Caco-2 (cell line): ENCODE results near the gene SGMS2. TPM values are rescaled to one million over a fixed set of nuclear protein-coding genes. Genes with fewer than 3 reads are reported as not detected.
A peak's percentile ranks its signal among the peaks of the same experiment; 100 is the strongest.

Experiments
- BruUV-seq: library from RNA; stranded (reverse); fragments of 400-500 nt; replicated peaks from 2 replicates; lab custom pipeline; 2021; lab: Mats Ljungman, UMichigan
- CTCF ChIA-PET: fragments of 300-600 bp; sonication (Branson Sonifier 250); formaldehyde crosslinking; loops from one replicate; lab custom pipeline; 2022; ENCODE audit warnings: antibody characterized with exemption; lab: Charles Lee
- POLR2A ChIA-PET: fragments of 300-600 bp; sonication (Branson Sonifier 250); formaldehyde crosslinking; loops from one replicate; lab custom pipeline; 2022; ENCODE audit warnings: antibody characterized with exemption; lab: Charles Lee
- DNase-seq, 2 experiments: peaks; one replicate each; pipeline versions ENCODE4 v3.0.0 to v3.0.0-alpha.2; 2020 to 2022
- H3K27me3 ChIP-seq: replicated peaks from 2 replicates; pipeline ENCODE4 v1.6.0; 2011; ENCODE audit warnings: low read length; ENCODE audit not compliant: control insufficient read depth, insufficient read depth
- H3K36me3 ChIP-seq: 2 replicates; pipeline ENCODE4 v1.5.1; 2011; ENCODE audit warnings: low read length; ENCODE audit not compliant: control insufficient read depth, insufficient read depth
- H3K4me1 ChIP-seq: fragments of 250-450 bp; sonication (Bioruptor Pico); 2 replicates; pipeline ENCODE4 v1.5.1; 2020; ENCODE audit warnings: mild to moderate bottlenecking
- H3K4me3 ChIP-seq: 2 replicates; pipeline ENCODE4 v1.5.1; 2011; ENCODE audit warnings: low read depth, mild to moderate bottlenecking, control low read depth, low read length
- H3K9me3 ChIP-seq: fragments of 250-450 bp; sonication (Bioruptor Pico); 2 replicates; pipeline ENCODE4 v1.5.1; 2020; ENCODE audit warnings: mild to moderate bottlenecking, moderate library complexity
- H3K27ac Mint-ChIP-seq: one replicate; pipeline ENCODE4 v1.8.0; 2022; ENCODE audit warnings: mixed read lengths; ENCODE audit not compliant: unreplicated experiment
- H3K27me3 Mint-ChIP-seq: one replicate; pipeline ENCODE4 v1.8.0; 2022; ENCODE audit warnings: mixed read lengths; ENCODE audit not compliant: insufficient read depth, unreplicated experiment
- H3K36me3 Mint-ChIP-seq: one replicate; pipeline ENCODE4 v1.8.0; 2022; ENCODE audit warnings: mild to moderate bottlenecking, mixed read lengths; ENCODE audit not compliant: insufficient read depth, unreplicated experiment
- H3K4me1 Mint-ChIP-seq: one replicate; pipeline ENCODE4 v1.8.0; 2022; ENCODE audit warnings: low read depth, mixed read lengths; ENCODE audit not compliant: unreplicated experiment
- H3K4me3 Mint-ChIP-seq: one replicate; pipeline ENCODE4 v1.8.0; 2022; ENCODE audit warnings: mild to moderate bottlenecking, moderate library complexity, mixed read lengths; ENCODE audit not compliant: unreplicated experiment
- H3K9me3 Mint-ChIP-seq: one replicate; pipeline ENCODE4 v1.8.0; 2022; ENCODE audit warnings: mixed read lengths; ENCODE audit not compliant: unreplicated experiment
- CTCF ChIP-seq, 2 experiments: fragments of 200-600 bp in 1 of 2; IDR thresholded peaks; 1 replicate in 1 of 2; 2 replicates in 1 of 2; pipeline versions ENCODE4 v1.5.1 to v1.8.0; 2011 to 2022; ENCODE audit warnings: antibody characterized with exemption in 1 of 2, control low read depth in 1 of 2, inconsistent platforms in 1 of 2, low read depth in 1 of 2, low read length in 1 of 2, mild to moderate bottlenecking in 1 of 2, moderate library complexity in 1 of 2; ENCODE audit not compliant: insufficient read depth in 1 of 2, severe bottlenecking in 1 of 2, unreplicated experiment in 1 of 2
- intact Hi-C: fragments of 100-400 bp; cut with micrococcal nuclease; formaldehyde crosslinking; loops from one replicate; pipeline ENCODE4 v1.10.0; 2022; ENCODE audit not compliant: unreplicated experiment
- total RNA-seq: library from RNA; stranded (reverse); gene quantifications from 2 replicates; pipeline ENCODE4 v1.2.3, GENCODE V29; 2022

SGMS2 gene
- total RNA-seq, 1 experiment from 2014 or later = 3.4 TPM

- ChIA-PET CTCF (no interaction called here), POLR2A (no interaction called here)
- Histone ChIP-seq H3K4me1 (no peaks in the 10 kb centered on the region), H3K9me3 (no peaks in the 10 kb centered on the region), H3K4me3 (no peak overlapping the region), H3K36me3 (no peaks in the 10 kb centered on the region), H3K27me3 (no peaks in the 10 kb centered on the region)
- no peaks in the 10 kb centered on the region for H3K4me1 Mint-ChIP-seq
- H3K36me3 Mint-ChIP-seq = no peaks in the 10 kb centered on the region
- BruUV-seq = no TSS peak
- H3K27ac Mint-ChIP-seq = no peak overlapping the region
- H3K9me3 Mint-ChIP-seq = no peaks in the 10 kb centered on the region
- intact Hi-C loops = no loop called here
- H3K4me3 Mint-ChIP-seq = no peak overlapping the region
- TF ChIP-seq CTCF (IDR thresholded peaks at IDR 0.05; ENCODE audit: insufficient read depth in 1 of 2, low read depth in 1 of 2, low read length in 1 of 2, severe bottlenecking in 1 of 2, unreplicated experiment in 1 of 2) = no peak
- peaks cover 4% of the 10 kb centered on the region for H3K27me3 Mint-ChIP-seq
- DNase-seq = no peak
These were observed 9.6 kb upstream of the SGMS2 start for GRCh38 chr4:107815158-107815557.

GRCh38 chr4:107818301-107818910 lies 6.3 kb upstream of the SGMS2 start:
- Histone ChIP-seq H3K4me1 (no peaks in the 10 kb centered on the region), H3K27me3 (no peaks in the 10 kb centered on the region), H3K9me3 (no peaks in the 10 kb centered on the region), H3K36me3 (no peaks in the 10 kb centered on the region), H3K4me3 (no peak overlapping the region)
- Mint-ChIP-seq H3K27ac (no peak overlapping the region), H3K27me3 (peaks cover 3% of the 10 kb centered on the region), H3K4me3 (no peak overlapping the region), H3K36me3 (no peaks in the 10 kb centered on the region), H3K9me3 (no peaks in the 10 kb centered on the region), H3K4me1 (no peaks in the 10 kb centered on the region)
- ChIA-PET POLR2A (no interaction called here), CTCF (no interaction called here)
- no peak for DNase-seq
- no TSS peak for BruUV-seq
- intact Hi-C loops = no loop called here
- TF ChIP-seq CTCF (IDR thresholded peaks at IDR 0.05; ENCODE audit: insufficient read depth in 1 of 2, low read depth in 1 of 2, low read length in 1 of 2, severe bottlenecking in 1 of 2, unreplicated experiment in 1 of 2) = no peak

GRCh38 chr4:107823870-107824349 lies 822 bp upstream of the SGMS2 start:
- no peaks in the 10 kb centered on the region; the same call in 1 of the 2 replicates for H3K4me1 ChIP-seq
- peaks cover 13% of the 10 kb centered on the region for H3K4me1 Mint-ChIP-seq
- no TSS peak for BruUV-seq
- H3K36me3 ChIP-seq = no peaks in the 10 kb centered on the region
- TF ChIP-seq CTCF (IDR thresholded peaks at IDR 0.05; ENCODE audit: insufficient read depth in 1 of 2, low read depth in 1 of 2, low read length in 1 of 2, severe bottlenecking in 1 of 2, unreplicated experiment in 1 of 2) = no peak
- H3K4me3 Mint-ChIP-seq = peak overlapping the region; percentile 96
- H3K4me3 ChIP-seq = peak overlapping the region; percentile 53
- DNase-seq = no peak
- H3K27me3 Mint-ChIP-seq = peaks cover 3% of the 10 kb centered on the region
- H3K36me3 Mint-ChIP-seq = peaks cover 5% of the 10 kb centered on the region
- intact Hi-C loops = loop anchor here (2.0 to 10.0 kb wide), 2 partner anchors 63 to 91 kb away; no protein-coding TSS in a partner anchor
- H3K9me3 Mint-ChIP-seq = no peaks in the 10 kb centered on the region
- ChIA-PET POLR2A (no interaction called here), CTCF (no interaction called here)
- H3K27me3 ChIP-seq = no peaks in the 10 kb centered on the region
- H3K27ac Mint-ChIP-seq = no peak overlapping the region
- no peaks in the 10 kb centered on the region for H3K9me3 ChIP-seq
